Endodermal cell (in vitro differentiated cells): ENCODE data around the gene RCAN2. TPM values are rescaled to one million over a fixed set of nuclear protein-coding genes. Genes with fewer than 3 reads are reported as not detected.

Experiments used
- DNase-seq: peaks from one replicate; pipeline ENCODE4 v3.0.0-alpha.2; 2017
- H3K27ac ChIP-seq: 2 replicates; pipeline ENCODE4 v1.5.1; 2013; ENCODE audit warnings: mild to moderate bottlenecking, low read depth, low read length, moderate library complexity
- H3K27me3 ChIP-seq: 2 replicates; pipeline ENCODE4 v1.6.1; 2013; ENCODE audit warnings: mild to moderate bottlenecking, low read length, moderate library complexity; ENCODE audit not compliant: insufficient read depth, control insufficient read depth, poor library complexity, severe bottlenecking
- H3K36me3 ChIP-seq: 2 replicates; pipeline ENCODE4 v1.7.0; 2013; ENCODE audit warnings: mild to moderate bottlenecking, low read length, moderate library complexity; ENCODE audit not compliant: control insufficient read depth, insufficient read depth
- H3K4me1 ChIP-seq: one replicate; pipeline ENCODE4 v1.7.0; 2013; ENCODE audit warnings: low read length; ENCODE audit not compliant: control insufficient read depth, insufficient read depth
- H3K4me3 ChIP-seq: 2 replicates; pipeline ENCODE4 v1.5.1; 2013; ENCODE audit warnings: mild to moderate bottlenecking, low read length, moderate library complexity
- H3K9ac ChIP-seq: 2 replicates; pipeline ENCODE4 v1.6.1; 2013; ENCODE audit warnings: mild to moderate bottlenecking, low read length, moderate library complexity; ENCODE audit not compliant: poor library complexity, severe bottlenecking; ENCODE audit errors: extremely low read depth
- H3K9me3 ChIP-seq: 2 replicates; pipeline ENCODE4 v1.6.1; 2013; ENCODE audit warnings: mild to moderate bottlenecking, low read length, moderate library complexity; ENCODE audit not compliant: control insufficient read depth
- H3K27ac Mint-ChIP-seq: 2 replicates; pipeline ENCODE4 v1.8.0; 2020; ENCODE audit warnings: mixed read lengths
- H3K27me3 Mint-ChIP-seq: 2 replicates; pipeline ENCODE4 v1.8.0; 2021; ENCODE audit warnings: mild to moderate bottlenecking, mixed read lengths; ENCODE audit not compliant: insufficient read depth
- H3K36me3 Mint-ChIP-seq: 2 replicates; pipeline ENCODE4 v1.8.0; 2020; ENCODE audit warnings: low read depth, mixed read lengths
- H3K4me1 Mint-ChIP-seq: 2 replicates; pipeline ENCODE4 v1.8.0; 2020; ENCODE audit warnings: mixed read lengths
- H3K4me3 Mint-ChIP-seq: 2 replicates; pipeline ENCODE4 v1.8.0; 2020; ENCODE audit warnings: mild to moderate bottlenecking, moderate library complexity, mixed read lengths
- H3K9me3 Mint-ChIP-seq: 2 replicates; pipeline ENCODE4 v1.8.0; 2020; ENCODE audit warnings: mild to moderate bottlenecking, mixed read lengths
- WGBS, 2 experiments: methylation state at CpG; one replicate each; pipeline versions ENCODE4 v1.1.5 to v1.1.7; 2013; ENCODE audit warnings: missing lambda C conversion rate in 2 of 2, mixed read lengths in 1 of 2; ENCODE audit not compliant: insufficient coverage in 1 of 2, insufficient read length in 1 of 2; 5-methylcytosine and 5-hydroxymethylcytosine counted together
- total RNA-seq, 2 donors: library from RNA; stranded (reverse); fragmentation: NEBNext Ultra II Directional in 1 of 2; extraction: Animal tissue kit (Norgen Biotek cat#: 25700) in 1 of 2; gene quantifications; 2 replicates in 1 of 2; 3 replicates in 1 of 2; pipeline ENCODE4 v1.2.1, GENCODE V29; 2021
- TF ChIP-seq, protein P1 (sequence below): fragments of 200-600 bp; sonication (generic); conservative IDR thresholded peaks from 2 replicates; pipeline ENCODE4 v1.5.0; 2021; ENCODE audit warnings: antibody characterized with exemption, mild to moderate bottlenecking

RCAN2 gene
- total RNA-seq, 2 donors from 2014 or later, result 15.7 to 16.7 TPM

DNA sequence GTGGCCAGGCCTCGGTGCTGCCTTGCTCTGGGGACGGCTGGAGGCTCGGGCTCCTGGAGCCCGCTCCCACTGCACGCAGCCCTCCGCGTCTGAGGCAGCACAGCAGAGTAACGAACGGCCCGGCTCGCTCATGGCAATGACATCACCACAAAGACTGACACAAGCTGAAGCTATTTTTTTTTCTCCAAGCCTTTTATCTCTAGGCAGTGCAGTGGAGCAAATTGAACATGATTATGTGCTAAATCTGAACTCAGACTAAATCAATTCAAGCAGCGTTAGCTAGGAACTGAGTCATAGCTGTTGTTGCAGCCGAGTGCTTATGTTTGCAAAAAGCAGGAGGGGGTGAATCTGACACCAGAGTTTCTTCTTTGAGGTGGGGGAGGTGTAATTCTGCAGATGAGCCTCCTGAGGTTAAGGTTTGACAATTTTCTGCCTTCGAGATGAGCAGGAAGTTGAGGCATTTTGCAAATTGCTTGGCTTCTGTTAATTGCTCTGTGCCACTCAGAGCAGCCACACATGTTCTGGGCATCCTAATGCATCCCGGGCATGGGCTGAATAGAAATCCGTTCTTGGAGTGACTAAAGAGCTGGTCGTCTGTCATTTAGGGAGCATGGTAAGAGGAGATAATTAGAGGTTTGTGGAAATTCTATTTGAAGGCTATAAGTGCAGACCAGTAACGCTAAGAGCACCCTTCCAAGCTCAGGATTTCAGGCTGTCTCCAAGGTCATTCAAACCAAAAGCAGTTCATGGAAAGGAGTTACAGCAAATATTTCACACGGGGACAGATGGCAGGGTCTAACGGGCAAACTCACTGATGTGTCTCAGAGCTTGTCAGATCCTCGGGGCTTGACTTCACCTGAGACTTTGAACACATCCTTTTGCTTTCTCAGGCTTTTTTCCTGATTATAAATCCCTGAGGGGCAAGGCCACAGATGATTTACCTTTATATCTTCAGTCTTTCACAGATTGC is 165.4 kb downstream of the RCAN2 start:
- Histone ChIP-seq H3K4me3 (no peak overlapping the region), H3K4me1 (peaks cover 8% of the 10 kb centered on the region), H3K9ac (no peak overlapping the region), H3K27me3 (no peaks in the 10 kb centered on the region), H3K9me3 (no peaks in the 10 kb centered on the region), H3K27ac (no peak overlapping the region), H3K36me3 (no peaks in the 10 kb centered on the region)
- H3K9me3 Mint-ChIP-seq, result no peaks in the 10 kb centered on the region
- peaks cover 24% of the 10 kb centered on the region for H3K4me1 Mint-ChIP-seq
- H3K27me3 Mint-ChIP-seq, result no peaks in the 10 kb centered on the region
- TF ChIP-seq, protein P1, sequence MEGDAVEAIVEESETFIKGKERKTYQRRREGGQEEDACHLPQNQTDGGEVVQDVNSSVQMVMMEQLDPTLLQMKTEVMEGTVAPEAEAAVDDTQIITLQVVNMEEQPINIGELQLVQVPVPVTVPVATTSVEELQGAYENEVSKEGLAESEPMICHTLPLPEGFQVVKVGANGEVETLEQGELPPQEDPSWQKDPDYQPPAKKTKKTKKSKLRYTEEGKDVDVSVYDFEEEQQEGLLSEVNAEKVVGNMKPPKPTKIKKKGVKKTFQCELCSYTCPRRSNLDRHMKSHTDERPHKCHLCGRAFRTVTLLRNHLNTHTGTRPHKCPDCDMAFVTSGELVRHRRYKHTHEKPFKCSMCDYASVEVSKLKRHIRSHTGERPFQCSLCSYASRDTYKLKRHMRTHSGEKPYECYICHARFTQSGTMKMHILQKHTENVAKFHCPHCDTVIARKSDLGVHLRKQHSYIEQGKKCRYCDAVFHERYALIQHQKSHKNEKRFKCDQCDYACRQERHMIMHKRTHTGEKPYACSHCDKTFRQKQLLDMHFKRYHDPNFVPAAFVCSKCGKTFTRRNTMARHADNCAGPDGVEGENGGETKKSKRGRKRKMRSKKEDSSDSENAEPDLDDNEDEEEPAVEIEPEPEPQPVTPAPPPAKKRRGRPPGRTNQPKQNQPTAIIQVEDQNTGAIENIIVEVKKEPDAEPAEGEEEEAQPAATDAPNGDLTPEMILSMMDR, result no peak
- no peak overlapping the region for H3K27ac Mint-ChIP-seq
- no peaks in the 10 kb centered on the region for H3K36me3 Mint-ChIP-seq
- H3K4me3 Mint-ChIP-seq, result no peak overlapping the region
- 60 to 62% methylated on average over 14 to 21 of the region's 21 CpGs for WGBS, 2 experiments
- peak; percentile 52 for DNase-seq

DNA sequence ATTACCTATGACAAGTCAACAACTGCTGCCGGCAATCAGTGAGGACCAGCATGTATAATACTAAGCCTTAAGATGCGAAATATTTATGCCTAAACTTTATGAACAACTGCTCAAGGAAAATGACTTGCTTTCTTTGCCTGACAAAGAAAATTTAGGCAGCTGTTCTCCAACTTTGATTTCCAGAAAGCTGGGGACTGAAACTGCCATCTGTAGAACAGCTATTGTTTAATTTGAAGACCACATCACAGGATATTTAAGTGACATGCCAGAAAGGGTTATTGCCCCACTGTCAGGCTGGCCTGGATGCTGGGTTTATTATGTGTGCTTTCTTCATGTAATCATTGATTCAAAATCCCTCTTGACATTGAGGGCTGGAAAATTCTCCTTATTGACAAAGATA is 166.5 kb downstream of the RCAN2 start:
- Mint-ChIP-seq H3K4me3 (no peak overlapping the region), H3K36me3 (no peaks in the 10 kb centered on the region), H3K27me3 (no peaks in the 10 kb centered on the region), H3K4me1 (peaks cover 24% of the 10 kb centered on the region), H3K27ac (no peak overlapping the region), H3K9me3 (no peaks in the 10 kb centered on the region)
- H3K9ac ChIP-seq, result no peak overlapping the region
- no peaks in the 10 kb centered on the region for H3K36me3 ChIP-seq
- H3K27me3 ChIP-seq, result no peaks in the 10 kb centered on the region
- no peaks in the 10 kb centered on the region for H3K9me3 ChIP-seq
- DNase-seq, result no peak
- TF ChIP-seq, protein P1, result no peak
- H3K4me1 ChIP-seq, result peaks cover 8% of the 10 kb centered on the region
- no peak overlapping the region for H3K27ac ChIP-seq
- 96 to 97% methylated on average over 2 of the region's 2 CpGs for WGBS, 2 experiments
- no peak overlapping the region for H3K4me3 ChIP-seq

DNA sequence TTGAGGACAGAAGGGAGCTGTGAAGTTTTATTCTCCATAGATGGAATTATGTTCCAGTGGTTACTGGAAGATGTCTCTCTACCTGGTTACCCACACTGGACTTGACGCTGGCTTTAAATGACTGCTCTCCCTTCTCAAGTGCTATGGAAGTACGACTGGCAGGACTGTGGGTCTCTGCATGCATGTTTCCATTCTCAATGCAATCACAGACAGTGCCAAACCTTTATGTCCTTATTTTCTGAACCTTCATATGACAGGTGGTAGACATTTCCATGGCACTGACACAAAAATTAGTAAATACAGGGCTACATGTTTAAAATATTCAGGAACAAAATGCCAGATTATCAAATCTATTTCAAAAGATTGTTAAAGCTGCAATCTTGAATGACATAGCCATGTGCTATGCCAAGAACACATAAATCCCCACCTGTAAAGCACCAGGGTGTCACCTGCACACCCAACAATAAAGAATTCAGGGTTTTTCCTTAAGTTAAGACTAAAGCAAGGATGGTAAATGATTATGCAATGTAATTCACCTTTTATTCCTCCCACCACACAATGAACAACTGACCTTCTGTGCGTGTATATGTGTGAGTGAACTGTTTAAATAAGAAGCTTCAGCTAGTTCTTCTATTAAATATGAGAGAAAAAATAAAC is 167.2 kb downstream of the RCAN2 start:
- Mint-ChIP-seq H3K36me3 (no peaks in the 10 kb centered on the region), H3K27me3 (no peaks in the 10 kb centered on the region), H3K4me3 (no peak overlapping the region), H3K27ac (no peak overlapping the region), H3K9me3 (no peaks in the 10 kb centered on the region), H3K4me1 (peaks cover 24% of the 10 kb centered on the region)
- Histone ChIP-seq H3K36me3 (no peaks in the 10 kb centered on the region), H3K27me3 (no peaks in the 10 kb centered on the region), H3K4me1 (peaks cover 8% of the 10 kb centered on the region), H3K27ac (no peak overlapping the region), H3K9ac (no peak overlapping the region), H3K9me3 (no peaks in the 10 kb centered on the region), H3K4me3 (no peak overlapping the region)
- TF ChIP-seq, protein P1, result no peak
- no peak for DNase-seq
- 92 to 100% methylated on average over 2 of the region's 3 CpGs for WGBS, 2 experiments
